ENCODE measurements around the gene TOP3B.

Gene TOP3B

DNA sequence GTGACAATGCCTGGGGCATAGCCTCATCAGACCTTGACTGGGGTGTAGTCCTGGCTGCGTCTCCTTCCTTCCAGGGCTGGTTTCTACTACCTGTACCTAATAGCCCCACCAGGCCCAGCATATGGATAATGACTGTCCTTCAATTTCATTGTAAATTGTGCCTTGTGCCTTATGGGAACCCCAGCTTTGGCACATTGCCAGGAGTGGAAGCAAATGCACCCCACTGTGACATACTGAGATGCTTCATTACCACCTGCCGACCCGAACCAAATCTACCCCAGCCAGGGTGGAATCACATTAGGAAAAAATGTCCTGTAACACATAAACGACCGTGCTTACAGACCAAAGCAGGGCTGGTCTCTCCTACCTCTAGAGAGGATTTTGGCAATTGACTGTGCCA is 7.3 kb downstream of the TOP3B start:
- TF ChIP-seq CTCF (IDR thresholded peaks at IDR 0.05; ENCODE audit: control insufficient read depth, insufficient read depth, low read depth, low read length, missing control alignments): no peak
- H3K4me3 ChIP-seq (ENCODE audit: control insufficient read depth, low read depth, low read length): no peak overlapping the region
- no peak for DNase-seq (ENCODE audit: low read depth)

DNA sequence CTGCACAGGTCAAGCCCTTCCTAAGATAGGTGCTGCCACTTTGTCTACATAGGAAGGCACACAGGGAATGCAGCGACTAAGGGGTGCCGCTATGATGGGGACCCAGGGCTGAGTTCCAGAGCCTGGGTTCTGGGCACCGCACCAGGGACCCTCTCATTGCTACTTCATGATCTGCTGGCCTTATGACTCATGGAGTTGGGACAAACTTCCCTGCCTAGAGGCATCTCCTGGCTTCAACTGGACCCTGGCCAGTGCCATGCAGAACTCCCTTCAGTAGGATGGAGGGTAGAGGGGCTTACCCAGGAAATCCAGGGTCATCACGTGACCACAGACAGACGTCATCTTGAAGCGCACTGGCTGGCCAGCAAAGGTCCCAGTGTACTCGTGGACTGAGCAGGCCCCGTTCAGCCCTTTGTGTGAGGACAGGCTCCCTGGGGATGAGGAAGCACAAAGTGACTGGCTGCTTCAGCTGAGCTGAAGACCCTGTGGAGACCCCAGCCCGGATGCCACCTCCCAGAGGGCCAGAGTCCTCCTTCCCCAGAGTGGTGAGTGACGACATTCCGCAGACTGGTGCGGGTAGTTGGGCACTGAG is 8.4 kb downstream of the TOP3B start:
- DNase-seq (ENCODE audit: low read depth): no peak
- H3K4me3 ChIP-seq (ENCODE audit: control insufficient read depth, low read depth, low read length): no peak overlapping the region
- no peak for TF ChIP-seq CTCF (IDR thresholded peaks at IDR 0.05; ENCODE audit: control insufficient read depth, insufficient read depth, low read depth, low read length, missing control alignments)

- H3K4me3 ChIP-seq (ENCODE audit: control insufficient read depth, low read depth, low read length): no peak overlapping the region
- TF ChIP-seq CTCF (IDR thresholded peaks at IDR 0.05; ENCODE audit: control insufficient read depth, insufficient read depth, low read depth, low read length, missing control alignments): no peak
- DNase-seq (ENCODE audit: low read depth): no peak
Observed at GRCh38 chr22:21972806-21973205, 9.8 kb downstream of the TOP3B start.

DNA sequence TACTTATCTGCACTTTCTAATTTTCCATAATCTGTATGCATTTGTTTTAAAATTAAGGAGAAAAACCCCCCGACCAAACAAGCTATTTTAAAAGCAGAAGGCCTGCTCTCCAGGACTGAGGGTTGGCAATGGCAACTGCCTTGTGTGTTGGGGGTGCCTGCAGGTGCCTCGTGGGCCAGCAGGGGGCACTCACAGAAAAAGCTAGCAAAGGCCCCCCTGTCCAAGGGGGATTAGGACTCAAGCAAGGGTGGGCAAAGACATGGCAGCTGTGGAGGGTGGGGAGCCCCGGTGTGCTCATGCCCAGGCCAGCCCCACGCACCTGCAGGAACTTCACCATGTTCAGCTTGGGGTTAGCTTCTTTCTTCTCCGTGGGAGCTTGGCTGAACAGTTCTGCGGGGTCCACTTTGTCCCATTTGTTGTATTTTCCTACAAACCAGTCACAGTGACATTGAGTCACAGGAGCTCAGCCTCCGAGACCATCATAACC is 10.3 kb downstream of the TOP3B start:
- peak; percentile 85 for TF ChIP-seq CTCF (IDR thresholded peaks at IDR 0.05; ENCODE audit: control insufficient read depth, insufficient read depth, low read depth, low read length, missing control alignments)

GRCh38 chr22:21971858-21972275 is 10.7 kb downstream of the TOP3B start:
- no peak for DNase-seq (ENCODE audit: low read depth)
- no peak for TF ChIP-seq CTCF (IDR thresholded peaks at IDR 0.05; ENCODE audit: control insufficient read depth, insufficient read depth, low read depth, low read length, missing control alignments)
- no peak overlapping the region for H3K4me3 ChIP-seq (ENCODE audit: control insufficient read depth, low read depth, low read length)

More for the DNA sequence above, 10.3 kb downstream of the TOP3B start:
- H3K4me3 ChIP-seq (ENCODE audit: control insufficient read depth, low read depth, low read length): no peak overlapping the region
- no peak for DNase-seq (ENCODE audit: low read depth)

DNA sequence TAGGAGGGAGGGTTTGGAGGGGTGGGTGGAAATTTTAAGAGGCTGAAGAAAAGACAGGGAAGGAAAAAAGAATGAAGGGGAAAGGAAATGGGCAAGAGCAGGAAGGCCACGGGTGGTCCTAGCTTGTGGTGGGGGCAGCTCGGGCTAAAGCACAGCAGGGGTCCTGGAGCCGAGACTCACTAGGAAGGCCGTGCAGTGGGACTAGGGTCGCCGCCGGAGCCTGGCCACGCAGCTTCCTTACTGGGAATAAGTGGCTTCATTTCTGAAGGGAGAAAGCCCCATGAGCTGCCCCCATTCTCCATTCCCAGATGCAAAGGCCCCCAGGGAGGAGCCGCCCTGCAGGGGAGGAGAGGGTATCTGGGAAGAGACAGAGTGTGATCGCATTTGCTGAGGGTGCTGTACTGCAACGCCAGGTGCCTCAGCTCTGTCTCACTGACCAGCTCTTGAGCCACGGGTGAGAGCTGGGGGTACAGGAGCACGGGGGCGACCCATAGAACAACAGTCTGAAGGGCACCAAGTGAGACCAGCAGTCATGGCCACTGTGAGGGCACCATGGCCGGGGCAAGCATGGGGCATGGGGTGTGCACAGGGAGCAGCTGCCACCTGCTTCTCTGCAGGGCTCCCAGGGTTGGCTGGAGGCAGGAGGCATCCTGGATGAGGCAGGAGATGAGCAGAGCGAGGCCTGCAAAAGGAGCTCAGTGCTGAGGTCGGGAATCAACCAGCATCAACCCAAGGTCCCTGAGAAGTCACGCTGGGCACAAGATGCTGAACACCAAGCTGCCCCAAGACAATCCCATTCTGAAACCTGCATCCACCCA is 11.6 kb downstream of the TOP3B start:
- no peak for TF ChIP-seq CTCF (IDR thresholded peaks at IDR 0.05; ENCODE audit: control insufficient read depth, insufficient read depth, low read depth, low read length, missing control alignments)
- DNase-seq (ENCODE audit: low read depth): no peak
- H3K4me3 ChIP-seq (ENCODE audit: control insufficient read depth, low read depth, low read length): no peak overlapping the region

Measured in AG09309 (cell line).